ENCODE results near the gene PAOX. TPM values are rescaled to one million over a fixed set of nuclear protein-coding genes. Genes with fewer than 3 reads are reported as not detected.

Gene PAOX
- total and polyA plus RNA-seq, 2 of the 4 experiments (the other 2 are of a cell fraction) = 3.8 to 4.5 TPM

DNA sequence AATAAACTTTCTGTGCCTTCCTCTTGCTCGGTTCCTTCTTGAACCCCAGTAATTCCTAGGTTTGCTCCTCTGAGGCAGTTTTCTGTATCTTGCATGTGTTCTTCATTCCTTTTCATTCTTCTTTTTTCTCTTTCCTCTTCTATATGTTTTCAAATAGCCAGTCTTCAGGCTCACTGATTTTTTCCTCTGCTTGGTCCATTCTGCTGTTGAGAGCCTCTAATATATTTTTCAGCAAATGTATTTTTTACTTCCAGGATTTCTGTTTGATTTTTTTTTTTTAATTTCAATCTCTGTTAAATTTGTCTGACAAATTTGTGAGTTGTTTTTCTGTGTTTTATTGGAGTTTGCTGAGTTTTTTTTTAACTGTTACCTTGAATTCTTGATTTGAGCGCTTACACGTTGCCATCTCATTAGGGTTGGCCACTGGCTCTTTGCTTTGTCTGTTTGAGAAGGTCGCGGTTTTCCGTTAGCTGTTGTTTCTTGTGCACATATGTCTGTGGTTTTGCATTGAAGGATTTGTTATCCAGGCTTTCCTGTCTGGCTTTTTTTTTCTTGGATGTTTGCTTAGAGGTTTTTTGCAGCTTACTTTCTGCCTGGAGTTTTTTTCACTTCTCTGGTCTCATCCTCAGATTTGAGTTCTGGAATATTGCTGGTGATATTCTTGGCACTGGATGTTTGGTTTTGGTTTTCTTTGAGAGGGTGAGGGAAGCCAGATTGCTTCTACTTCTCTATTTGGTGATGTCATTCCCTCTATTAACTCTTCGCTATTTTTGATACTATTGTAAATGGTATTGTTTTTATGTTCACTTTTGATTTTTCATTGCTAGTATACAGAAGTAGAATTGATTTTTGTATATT, 32.7 kb downstream of the PAOX start:
- H2AFZ ChIP-seq (replicated peaks; ENCODE audit: low read length, poor library complexity) = no peak overlapping the region
- no peak overlapping the region for H4K91ac ChIP-seq (ENCODE audit: insufficient read depth, low read depth, low read length)
- no peak overlapping the region for H3K4me2 ChIP-seq (ENCODE audit: low read depth, low read length)
- H3K36me3 ChIP-seq (ENCODE audit: control insufficient read depth, insufficient read depth, low read length) = peaks cover 22% of the 10 kb centered on the region
- H2AK5ac ChIP-seq (ENCODE audit: low read depth, low read length) = no peak overlapping the region
- no peak overlapping the region for H2AK9ac ChIP-seq (replicated peaks; ENCODE audit: low read depth, low read length, poor library complexity)
- dilution Hi-C loops (cut with HindIII; ENCODE audit: low sequenced_read_pairs, unreplicated experiment) = no loop called here
- in situ Hi-C loops (cut with MboI; ENCODE audit: low sequenced_read_pairs) = no loop called here
- DNase-seq (no peak), ATAC-seq (ENCODE audit: low read depth) (no peak)
- no peak overlapping the region for H3K4me3 ChIP-seq (ENCODE audit: insufficient read depth, low read depth, low read length)
- H3K56ac ChIP-seq (ENCODE audit: extremely low read depth, insufficient read depth, low read length) = no peak overlapping the region
- no peak overlapping the region for H3K18ac ChIP-seq (ENCODE audit: low read depth, low read length)
- H3K9me1 ChIP-seq (ENCODE audit: insufficient read depth, low read length) = no peaks in the 10 kb centered on the region
- no peak overlapping the region for H2BK120ac ChIP-seq (ENCODE audit: low read depth, low read length)
- H3K4ac ChIP-seq (ENCODE audit: low read depth, low read length) = no peak overlapping the region
- no peak overlapping the region for H3K27ac ChIP-seq (ENCODE audit: insufficient read depth, low read length)
- H3K23ac ChIP-seq (ENCODE audit: low read depth, low read length) = no peak overlapping the region
- ChIA-PET CTCF (no interaction called here), POLR2A (ENCODE audit: unreplicated experiment) (no interaction called here)
- H3K9ac ChIP-seq (ENCODE audit: low read depth, low read length) = no peak overlapping the region
- H2BK20ac ChIP-seq (ENCODE audit: low read depth, low read length) = no peak overlapping the region
- H3K9me3 ChIP-seq (ENCODE audit: control insufficient read depth, insufficient read depth, low read length) = peaks cover 6% of the 10 kb centered on the region
- no peaks in the 10 kb centered on the region for H3K4me1 ChIP-seq (ENCODE audit: control insufficient read depth, insufficient read depth, low read length)
- no peaks in the 10 kb centered on the region; the same call in 1 of the 2 replicates for H4K20me1 ChIP-seq (ENCODE audit: insufficient read depth, low read length)
- intact Hi-C loops (cut with micrococcal nuclease) = no loop called here
- no peak overlapping the region for H4K5ac ChIP-seq (ENCODE audit: low read depth, low read length)
- no peak overlapping the region for H4K8ac ChIP-seq (ENCODE audit: low read depth in 2 of 2, low read length in 2 of 2)
- no peak overlapping the region for H3K14ac ChIP-seq (replicated peaks; ENCODE audit: low read depth, low read length)
- WGBS, 2 experiments (ENCODE audit: extremely low coverage in 2 of 2, insufficient read length in 1 of 2) = 96% methylated on average over 5 of the region's 7 CpGs; no CpG with 5 or more reads in 1 of the 2 experiments
- H2BK15ac ChIP-seq (ENCODE audit: low read depth, low read length) = no peak overlapping the region
- H2BK5ac ChIP-seq (ENCODE audit: low read depth, low read length, poor library complexity, severe bottlenecking) = no peak overlapping the region
- no peaks in the 10 kb centered on the region for H3K27me3 ChIP-seq (ENCODE audit: control insufficient read depth, insufficient read depth, low read length)
- BruUV-seq (replicated peaks) = no TSS peak
- H3K79me1 ChIP-seq (ENCODE audit: low read depth in 1 of 2, low read length in 2 of 2) = peaks cover 22% of the 10 kb centered on the region in 2 experiments
- TF ChIP-seq BHLHE40 (IDR thresholded peaks at IDR 0.05; ENCODE audit: low read depth, low read length) (no peak), POLR2A (IDR thresholded peaks at IDR 0.05; ENCODE audit: low read depth, low read length) (no peak), MXI1 (IDR thresholded peaks at IDR 0.05; ENCODE audit: borderline replicate concordance, low read depth, low read length) (no peak), CHD1 (IDR thresholded peaks at IDR 0.05; ENCODE audit: low read depth, low read length) (no peak), SMC3 (IDR thresholded peaks at IDR 0.05; ENCODE audit: low read depth, low read length) (no peak), RCOR1 (IDR thresholded peaks at IDR 0.05; ENCODE audit: insufficient replicate concordance, low read length) (no peak), RFX5 (IDR thresholded peaks at IDR 0.05; ENCODE audit: low read depth, low read length) (no peak), ELK1 (IDR thresholded peaks at IDR 0.05; ENCODE audit: borderline replicate concordance, low read depth, low read length) (no peak), MAZ (IDR thresholded peaks at IDR 0.05; ENCODE audit: borderline replicate concordance, low read depth, low read length) (no peak), FOS (IDR thresholded peaks at IDR 0.05; ENCODE audit: low read depth, low read length) (no peak), CEBPB (IDR thresholded peaks at IDR 0.05; ENCODE audit: low read depth, low read length) (no peak), MAFK (IDR thresholded peaks at IDR 0.05; ENCODE audit: low read depth, low read length) (no peak), RAD21 (IDR thresholded peaks at IDR 0.05; ENCODE audit: low read length) (no peak)
- TF ChIP-seq, protein P1, sequence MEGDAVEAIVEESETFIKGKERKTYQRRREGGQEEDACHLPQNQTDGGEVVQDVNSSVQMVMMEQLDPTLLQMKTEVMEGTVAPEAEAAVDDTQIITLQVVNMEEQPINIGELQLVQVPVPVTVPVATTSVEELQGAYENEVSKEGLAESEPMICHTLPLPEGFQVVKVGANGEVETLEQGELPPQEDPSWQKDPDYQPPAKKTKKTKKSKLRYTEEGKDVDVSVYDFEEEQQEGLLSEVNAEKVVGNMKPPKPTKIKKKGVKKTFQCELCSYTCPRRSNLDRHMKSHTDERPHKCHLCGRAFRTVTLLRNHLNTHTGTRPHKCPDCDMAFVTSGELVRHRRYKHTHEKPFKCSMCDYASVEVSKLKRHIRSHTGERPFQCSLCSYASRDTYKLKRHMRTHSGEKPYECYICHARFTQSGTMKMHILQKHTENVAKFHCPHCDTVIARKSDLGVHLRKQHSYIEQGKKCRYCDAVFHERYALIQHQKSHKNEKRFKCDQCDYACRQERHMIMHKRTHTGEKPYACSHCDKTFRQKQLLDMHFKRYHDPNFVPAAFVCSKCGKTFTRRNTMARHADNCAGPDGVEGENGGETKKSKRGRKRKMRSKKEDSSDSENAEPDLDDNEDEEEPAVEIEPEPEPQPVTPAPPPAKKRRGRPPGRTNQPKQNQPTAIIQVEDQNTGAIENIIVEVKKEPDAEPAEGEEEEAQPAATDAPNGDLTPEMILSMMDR (conservative IDR thresholded peaks at IDR 0.05; ENCODE audit: low read depth, low read length) = no peak
- TF ChIP-seq, protein P2, sequence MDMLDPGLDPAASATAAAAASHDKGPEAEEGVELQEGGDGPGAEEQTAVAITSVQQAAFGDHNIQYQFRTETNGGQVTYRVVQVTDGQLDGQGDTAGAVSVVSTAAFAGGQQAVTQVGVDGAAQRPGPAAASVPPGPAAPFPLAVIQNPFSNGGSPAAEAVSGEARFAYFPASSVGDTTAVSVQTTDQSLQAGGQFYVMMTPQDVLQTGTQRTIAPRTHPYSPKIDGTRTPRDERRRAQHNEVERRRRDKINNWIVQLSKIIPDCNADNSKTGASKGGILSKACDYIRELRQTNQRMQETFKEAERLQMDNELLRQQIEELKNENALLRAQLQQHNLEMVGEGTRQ (IDR thresholded peaks at IDR 0.05; ENCODE audit: low read depth, low read length) = no peak
